ENCODE measurements around the gene PMEPA1.

Gene PMEPA1, protein sequence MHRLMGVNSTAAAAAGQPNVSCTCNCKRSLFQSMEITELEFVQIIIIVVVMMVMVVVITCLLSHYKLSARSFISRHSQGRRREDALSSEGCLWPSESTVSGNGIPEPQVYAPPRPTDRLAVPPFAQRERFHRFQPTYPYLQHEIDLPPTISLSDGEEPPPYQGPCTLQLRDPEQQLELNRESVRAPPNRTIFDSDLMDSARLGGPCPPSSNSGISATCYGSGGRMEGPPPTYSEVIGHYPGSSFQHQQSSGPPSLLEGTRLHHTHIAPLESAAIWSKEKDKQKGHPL
- 74.9 to 151 (median 134) reads per million in 4 experiments for total RNA-seq

DNA sequence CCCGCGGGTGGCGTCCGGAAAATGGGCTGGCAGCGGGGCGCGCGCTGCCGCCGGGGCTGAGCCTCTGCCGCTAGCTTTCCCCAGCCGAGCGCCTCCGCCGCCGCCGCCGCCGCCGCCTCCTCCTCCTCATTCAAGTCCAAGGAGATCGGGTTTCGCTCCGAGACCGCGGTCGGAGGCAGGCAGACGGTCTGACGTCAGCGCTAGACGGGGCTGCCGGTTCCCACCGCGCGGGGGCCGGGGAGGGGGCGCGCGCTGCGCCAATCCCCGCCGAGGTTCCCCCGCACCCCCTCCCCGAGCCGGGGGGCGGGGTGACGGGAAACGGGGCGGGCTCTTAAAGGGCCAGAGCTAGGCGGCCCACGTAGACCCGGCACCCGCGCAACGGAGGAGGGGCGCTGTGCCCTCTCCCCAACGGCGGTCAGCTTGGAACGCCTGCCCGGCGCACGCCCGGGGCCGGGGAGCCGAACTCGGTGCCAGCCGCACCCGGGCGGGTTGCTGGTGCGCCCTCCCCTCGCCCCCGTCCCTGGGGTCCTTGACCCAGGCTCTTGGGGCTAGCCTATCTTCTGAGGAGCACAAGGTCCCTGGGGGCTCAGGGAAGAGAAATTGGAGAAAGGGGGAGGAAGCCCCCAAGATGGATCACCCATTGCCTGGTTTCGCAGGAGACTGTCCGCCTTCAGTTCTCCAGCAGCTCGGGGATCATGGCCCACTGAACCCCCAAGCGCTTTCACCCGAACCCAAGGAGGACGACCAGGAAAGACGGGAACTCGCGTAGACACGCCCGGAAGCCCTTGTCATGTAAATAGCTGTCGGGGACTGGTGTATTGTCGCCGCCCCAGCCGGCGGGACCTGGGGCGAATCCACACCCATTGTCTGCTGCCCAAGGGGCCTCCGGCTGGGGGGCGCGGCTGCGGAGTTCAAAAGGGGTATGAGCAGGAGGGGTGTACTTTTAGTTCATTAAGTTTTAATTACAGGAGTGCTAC, at the start of gene PMEPA1:
TSS of gene PMEPA1 (minus strand) at position 193 of the 977 bp plus-strand sequence. CDS start 433 bp downstream, outside the sequence.
- DNase-seq, result peak; percentile 90

DNA sequence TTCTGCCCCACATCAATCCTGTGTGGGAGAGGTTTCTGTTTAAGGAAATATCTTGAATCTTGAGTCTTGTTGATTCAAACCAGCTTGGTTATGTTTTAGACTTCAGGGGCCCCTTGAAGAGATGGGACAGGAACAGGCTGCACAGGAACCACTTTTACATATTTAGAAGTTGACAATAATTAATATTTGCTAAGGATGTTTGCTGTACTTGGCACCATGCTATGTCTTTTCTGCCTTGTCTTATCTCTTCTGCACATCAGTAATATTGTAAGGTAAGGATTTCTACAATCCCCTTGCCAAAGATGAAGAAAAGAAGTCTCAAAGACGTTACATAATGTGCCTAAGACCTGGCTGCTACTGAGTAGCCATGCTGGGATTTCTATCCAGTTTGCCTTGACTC, 48.0 kb upstream of the PMEPA1 start:
- DNase-seq, result no peak

DNA sequence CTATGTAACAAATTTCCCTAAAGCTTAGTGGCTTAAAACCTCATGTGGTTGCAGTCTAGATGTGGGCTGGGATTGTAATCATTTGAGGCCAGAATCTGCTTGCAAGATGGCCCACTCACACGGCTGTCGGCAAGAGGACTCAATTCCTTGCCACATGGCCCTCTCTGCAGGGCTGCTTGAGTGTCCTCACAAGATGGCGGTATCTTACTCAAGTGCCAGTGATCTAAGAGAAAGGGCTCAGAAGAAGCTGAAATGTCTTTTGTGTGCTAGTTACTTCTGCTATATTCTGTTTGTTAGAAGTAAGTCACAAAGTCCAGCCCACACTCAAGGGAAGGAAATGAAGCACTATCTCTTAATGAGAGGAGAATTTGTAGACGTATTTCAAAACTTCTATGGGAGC, 47.1 kb upstream of the PMEPA1 start:
- no peak for DNase-seq

DNA sequence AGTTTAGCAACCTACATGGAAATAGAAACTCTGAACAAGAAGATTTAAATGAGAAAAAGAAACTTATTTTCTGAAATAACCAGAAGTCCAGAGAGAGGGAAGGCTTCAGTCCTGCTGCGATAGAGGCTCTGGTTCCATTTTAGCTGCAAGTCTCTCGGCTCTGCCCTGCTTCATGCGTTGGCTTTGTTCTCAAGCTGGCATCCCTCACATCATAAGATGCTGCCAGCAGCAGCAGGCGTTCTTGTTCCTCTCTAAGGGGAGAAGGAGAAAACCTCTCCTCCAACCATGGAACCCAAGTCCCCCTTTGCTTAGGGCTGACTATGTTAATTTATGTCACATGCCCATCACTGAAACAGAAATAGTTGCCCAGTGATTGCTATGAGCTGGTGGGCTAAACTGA, 46.4 kb upstream of the PMEPA1 start:
- no peak for DNase-seq

- no peak for DNase-seq
These were observed 45.8 kb upstream of the PMEPA1 start for GRCh38 chr20:57755609-57756008.

DNA sequence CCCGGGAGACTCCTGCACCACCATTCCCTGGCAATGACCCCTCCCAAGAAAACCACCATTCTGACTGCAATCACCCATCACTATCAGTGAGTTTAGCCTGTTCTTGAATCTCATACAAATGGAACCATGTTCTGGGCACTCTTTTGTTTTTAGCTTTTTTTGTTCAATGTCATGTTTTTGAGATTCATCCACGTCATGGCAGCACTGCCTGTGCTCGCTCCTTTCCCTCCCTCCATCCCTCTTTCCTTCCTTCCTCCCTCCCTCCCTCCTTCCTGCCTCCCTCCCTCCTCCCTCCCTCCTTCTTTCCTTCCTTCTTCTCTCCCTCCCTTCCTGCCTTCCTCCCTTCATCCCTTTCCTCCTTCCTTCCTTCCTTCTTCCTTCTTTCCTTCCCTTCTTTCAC, 44.4 kb upstream of the PMEPA1 start:
- DNase-seq, result no peak

DNA sequence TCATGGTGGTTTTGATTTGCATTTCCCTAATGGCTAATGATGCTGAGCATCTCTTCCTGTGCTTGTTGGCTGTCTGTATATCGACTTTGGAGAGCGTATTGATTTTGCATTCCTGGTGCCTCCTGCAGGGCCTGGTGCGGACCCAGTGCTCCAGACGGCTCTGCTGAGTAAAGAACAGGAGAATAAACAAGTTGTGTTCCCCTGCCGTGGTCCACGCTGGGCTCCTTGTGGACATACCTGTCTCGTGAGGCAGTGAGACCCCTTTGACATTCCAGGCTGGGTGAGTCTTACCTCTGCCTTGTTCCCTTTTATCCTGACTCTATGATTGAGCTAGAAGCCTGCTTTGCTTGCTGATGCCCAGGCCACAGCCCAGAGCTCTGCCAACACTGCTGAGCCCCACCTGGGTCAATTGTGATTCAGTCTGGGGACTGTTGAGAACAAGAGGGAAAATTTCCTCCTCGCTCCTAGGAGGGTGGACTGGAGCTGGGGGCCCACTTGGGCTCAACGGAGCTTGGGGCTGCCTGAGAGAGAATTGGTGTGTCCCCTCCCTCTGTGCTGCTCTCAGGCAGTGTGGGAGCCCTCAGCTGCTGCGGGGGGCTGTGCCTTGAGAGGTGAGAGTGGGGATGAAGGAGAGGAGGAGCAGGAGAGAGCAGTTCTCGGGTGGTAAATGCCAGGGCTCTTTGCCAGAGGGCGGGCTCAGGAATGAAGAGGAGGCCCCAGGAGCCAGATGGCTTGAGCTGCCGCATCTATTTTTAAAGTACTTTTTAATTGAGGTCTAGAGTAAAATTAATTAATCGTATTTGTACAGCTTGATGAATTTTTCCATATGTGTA, 43.7 kb upstream of the PMEPA1 start:
- DNase-seq, result no peak

DNA sequence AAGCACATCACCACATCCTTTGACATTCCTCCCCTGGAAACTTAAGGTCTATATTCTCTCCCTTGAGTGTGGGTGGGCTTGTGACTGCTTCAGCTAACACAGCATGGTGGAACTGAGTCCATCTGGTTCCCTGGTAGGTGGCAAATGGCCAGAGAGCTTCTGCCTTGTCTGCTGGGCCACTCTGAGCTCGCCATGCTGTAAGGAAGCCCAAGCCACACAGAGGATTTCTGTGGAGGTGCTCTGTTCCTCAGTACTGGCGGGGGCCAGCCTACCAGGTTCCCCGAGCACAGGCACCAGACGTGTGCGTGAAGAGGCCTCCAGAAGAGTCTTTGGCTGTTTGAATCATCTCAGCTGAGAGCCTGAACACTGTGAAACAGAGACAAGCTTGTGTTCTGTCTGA, 41.6 kb upstream of the PMEPA1 start:
- no peak for DNase-seq

- DNase-seq, result no peak
These were observed 40.1 kb upstream of the PMEPA1 start for GRCh38 chr20:57749869-57750268.

DNA sequence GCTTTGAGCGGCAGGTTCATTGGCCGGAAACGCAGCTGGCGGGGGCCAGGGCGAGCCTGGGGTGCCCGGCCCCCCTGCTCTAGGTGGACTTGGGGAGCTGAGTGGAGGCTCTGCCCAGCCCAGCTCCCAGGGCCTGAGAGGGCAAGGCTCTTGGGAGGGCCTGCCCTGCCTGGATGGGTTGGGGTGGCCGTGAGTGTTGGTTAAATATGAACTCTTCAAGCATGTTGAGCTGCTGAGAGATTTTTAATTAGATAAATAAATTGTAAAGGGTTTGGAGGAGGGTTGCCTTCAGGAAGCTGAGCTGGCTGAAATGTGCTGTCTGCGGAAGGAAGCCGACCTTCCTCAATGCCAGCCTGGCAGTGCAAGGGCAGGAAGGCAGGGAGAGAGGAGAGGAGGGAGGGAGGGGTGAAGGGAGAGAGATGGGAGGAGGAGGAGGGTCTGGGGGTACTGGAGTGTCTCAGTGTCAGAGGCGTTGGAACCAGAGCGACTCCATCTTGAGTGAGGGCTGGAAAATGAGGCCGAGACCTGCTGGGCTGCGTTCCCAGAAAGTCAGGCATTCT, 39.4 kb upstream of the PMEPA1 start:
- no peak for DNase-seq

- DNase-seq, result no peak
These were observed 38.9 kb upstream of the PMEPA1 start for GRCh38 chr20:57748601-57749130.

GRCh38 chr20:57747861-57748481, 38.2 kb upstream of the PMEPA1 start:
- no peak for DNase-seq

- no peak for DNase-seq
These were observed 37.1 kb upstream of the PMEPA1 start for GRCh38 chr20:57746832-57747404.

- DNase-seq, result no peak
These were observed 36.4 kb upstream of the PMEPA1 start for GRCh38 chr20:57746201-57746600.

- no peak for DNase-seq
These were observed 34.4 kb upstream of the PMEPA1 start for GRCh38 chr20:57744206-57744605.

- no peak for DNase-seq
These were observed 33.8 kb upstream of the PMEPA1 start for GRCh38 chr20:57743450-57744095.

- no peak for DNase-seq
These were observed 32.8 kb upstream of the PMEPA1 start for GRCh38 chr20:57742507-57743181.

DNA sequence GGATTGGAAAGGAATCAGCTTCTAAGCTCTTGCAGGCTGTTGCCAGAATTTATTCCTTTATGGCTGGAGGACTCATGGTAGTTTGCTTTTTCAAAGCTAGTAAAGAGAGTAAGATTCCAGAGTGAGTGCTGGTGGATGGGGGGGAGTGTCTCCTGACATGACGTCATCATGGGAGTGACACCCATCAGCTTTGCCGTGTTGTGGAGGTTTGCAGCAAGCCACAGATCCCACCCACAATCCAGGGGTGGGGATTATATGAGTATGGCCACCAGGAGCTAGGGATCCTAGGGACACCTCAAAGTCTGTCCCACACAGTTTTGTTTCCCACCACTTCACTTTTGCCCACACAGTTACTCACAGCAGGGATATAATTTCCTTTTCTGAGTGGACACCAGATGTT, 28.7 kb upstream of the PMEPA1 start:
- DNase-seq, result no peak

GRCh38 chr20:57738053-57738452, 28.2 kb upstream of the PMEPA1 start:
- DNase-seq, result no peak

GRCh38 chr20:57737349-57737748, 27.5 kb upstream of the PMEPA1 start:
- no peak for DNase-seq
